HL-60 (cell line): ENCODE measurements around the gene ANGPTL8.

Experiments used
- GABPA ChIP-seq: IDR thresholded peaks from 2 replicates; pipeline ENCODE4 v1.6.1; 2012; ENCODE audit warnings: low read depth
- POLR2AphosphoS5 ChIP-seq: IDR thresholded peaks from 2 replicates; pipeline ENCODE4 v1.6.1; 2012; ENCODE audit warnings: low read depth
- TF ChIP-seq, protein P1 (sequence below): IDR thresholded peaks from one replicate; pipeline ENCODE4 v1.5.1; 2011; ENCODE audit warnings: low read length, control low read depth, inconsistent platforms; ENCODE audit not compliant: insufficient read depth
- TF ChIP-seq, protein P2 (sequence below): IDR thresholded peaks from 2 replicates; pipeline ENCODE4 v1.6.1; 2012; ENCODE audit warnings: low read depth; ENCODE audit not compliant: insufficient replicate concordance

DNA sequence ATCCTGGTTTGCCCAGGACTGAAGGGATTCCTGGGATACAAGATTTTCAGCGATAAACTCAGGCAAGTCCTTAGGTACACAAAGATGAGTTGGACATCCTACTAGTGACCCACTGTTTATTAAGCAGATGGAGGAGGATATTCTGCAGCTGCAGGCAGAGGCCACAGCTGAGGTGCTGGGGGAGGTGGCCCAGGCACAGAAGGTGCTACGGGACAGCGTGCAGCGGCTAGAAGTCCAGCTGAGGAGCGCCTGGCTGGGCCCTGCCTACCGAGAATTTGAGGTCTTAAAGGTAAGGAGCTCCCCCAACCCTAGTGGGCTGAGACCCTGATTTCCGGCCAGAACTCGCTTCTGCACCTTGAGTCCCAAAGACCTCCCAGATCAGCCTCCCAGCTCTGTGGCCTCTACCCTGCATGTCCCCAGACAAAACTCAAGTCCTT is 607 bp downstream of the ANGPTL8 start:
- TF ChIP-seq, protein P1, sequence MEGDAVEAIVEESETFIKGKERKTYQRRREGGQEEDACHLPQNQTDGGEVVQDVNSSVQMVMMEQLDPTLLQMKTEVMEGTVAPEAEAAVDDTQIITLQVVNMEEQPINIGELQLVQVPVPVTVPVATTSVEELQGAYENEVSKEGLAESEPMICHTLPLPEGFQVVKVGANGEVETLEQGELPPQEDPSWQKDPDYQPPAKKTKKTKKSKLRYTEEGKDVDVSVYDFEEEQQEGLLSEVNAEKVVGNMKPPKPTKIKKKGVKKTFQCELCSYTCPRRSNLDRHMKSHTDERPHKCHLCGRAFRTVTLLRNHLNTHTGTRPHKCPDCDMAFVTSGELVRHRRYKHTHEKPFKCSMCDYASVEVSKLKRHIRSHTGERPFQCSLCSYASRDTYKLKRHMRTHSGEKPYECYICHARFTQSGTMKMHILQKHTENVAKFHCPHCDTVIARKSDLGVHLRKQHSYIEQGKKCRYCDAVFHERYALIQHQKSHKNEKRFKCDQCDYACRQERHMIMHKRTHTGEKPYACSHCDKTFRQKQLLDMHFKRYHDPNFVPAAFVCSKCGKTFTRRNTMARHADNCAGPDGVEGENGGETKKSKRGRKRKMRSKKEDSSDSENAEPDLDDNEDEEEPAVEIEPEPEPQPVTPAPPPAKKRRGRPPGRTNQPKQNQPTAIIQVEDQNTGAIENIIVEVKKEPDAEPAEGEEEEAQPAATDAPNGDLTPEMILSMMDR: no peak
- no peak for TF ChIP-seq GABPA
- TF ChIP-seq, protein P2, sequence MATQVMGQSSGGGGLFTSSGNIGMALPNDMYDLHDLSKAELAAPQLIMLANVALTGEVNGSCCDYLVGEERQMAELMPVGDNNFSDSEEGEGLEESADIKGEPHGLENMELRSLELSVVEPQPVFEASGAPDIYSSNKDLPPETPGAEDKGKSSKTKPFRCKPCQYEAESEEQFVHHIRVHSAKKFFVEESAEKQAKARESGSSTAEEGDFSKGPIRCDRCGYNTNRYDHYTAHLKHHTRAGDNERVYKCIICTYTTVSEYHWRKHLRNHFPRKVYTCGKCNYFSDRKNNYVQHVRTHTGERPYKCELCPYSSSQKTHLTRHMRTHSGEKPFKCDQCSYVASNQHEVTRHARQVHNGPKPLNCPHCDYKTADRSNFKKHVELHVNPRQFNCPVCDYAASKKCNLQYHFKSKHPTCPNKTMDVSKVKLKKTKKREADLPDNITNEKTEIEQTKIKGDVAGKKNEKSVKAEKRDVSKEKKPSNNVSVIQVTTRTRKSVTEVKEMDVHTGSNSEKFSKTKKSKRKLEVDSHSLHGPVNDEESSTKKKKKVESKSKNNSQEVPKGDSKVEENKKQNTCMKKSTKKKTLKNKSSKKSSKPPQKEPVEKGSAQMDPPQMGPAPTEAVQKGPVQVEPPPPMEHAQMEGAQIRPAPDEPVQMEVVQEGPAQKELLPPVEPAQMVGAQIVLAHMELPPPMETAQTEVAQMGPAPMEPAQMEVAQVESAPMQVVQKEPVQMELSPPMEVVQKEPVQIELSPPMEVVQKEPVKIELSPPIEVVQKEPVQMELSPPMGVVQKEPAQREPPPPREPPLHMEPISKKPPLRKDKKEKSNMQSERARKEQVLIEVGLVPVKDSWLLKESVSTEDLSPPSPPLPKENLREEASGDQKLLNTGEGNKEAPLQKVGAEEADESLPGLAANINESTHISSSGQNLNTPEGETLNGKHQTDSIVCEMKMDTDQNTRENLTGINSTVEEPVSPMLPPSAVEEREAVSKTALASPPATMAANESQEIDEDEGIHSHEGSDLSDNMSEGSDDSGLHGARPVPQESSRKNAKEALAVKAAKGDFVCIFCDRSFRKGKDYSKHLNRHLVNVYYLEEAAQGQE: no peak
- TF ChIP-seq POLR2AphosphoS5: no peak
